Right atrium auricular region (tissue), 2 donors: ENCODE results near the gene PID1. TPM values are rescaled to one million over a fixed set of nuclear protein-coding genes. Genes with fewer than 3 reads are reported as not detected.
A peak's percentile ranks its signal among the peaks of the same experiment; 100 is the strongest.

Experiments used
- DNase-seq: peaks from one replicate; pipeline ENCODE4 v3.0.0-alpha.2; 2019; ENCODE audit warnings: low spot score
- H3K27ac ChIP-seq, 2 donors: fragments of 200-600 bp; sonication (generic); 1 replicate in 1 of 2; 2 replicates in 1 of 2; pipeline ENCODE4 v1.5.1; 2016 to 2019
- H3K27me3 ChIP-seq, 2 donors: fragments of 200-600 bp; sonication (generic); one replicate each; pipeline versions ENCODE4 v1.5.1 to v1.6.0; 2017 to 2019
- H3K36me3 ChIP-seq: fragments of 200-600 bp; sonication (generic); one replicate; pipeline ENCODE4 v1.5.1; 2016
- H3K4me1 ChIP-seq, 2 donors: fragments of 200-600 bp; sonication (generic); one replicate each; pipeline versions ENCODE4 v1.5.1 to v1.6.0; 2017 to 2019
- H3K4me3 ChIP-seq, 2 donors: fragments of 200-600 bp; sonication (generic); 1 replicate in 1 of 2; 2 replicates in 1 of 2; pipeline ENCODE4 v1.5.1; 2017 to 2019; ENCODE audit warnings: mild to moderate bottlenecking in 1 of 2, moderate library complexity in 1 of 2
- H3K9me3 ChIP-seq, 2 donors: fragments of 200-600 bp; sonication (generic); one replicate each; pipeline ENCODE4 v1.5.1; 2019
- CTCF ChIP-seq, 2 donors: fragments of 200-600 bp; sonication (generic); IDR thresholded peaks; one replicate each; pipeline ENCODE4 v1.5.1; 2019; ENCODE audit warnings: antibody characterized with exemption in 2 of 2
- total RNA-seq, 2 donors: library from RNA; depleted of rRNA; stranded (reverse); fragments of >200 nt; gene quantifications; one replicate each; pipeline ENCODE4 v1.1.0, GENCODE V29; 2016

Gene PID1
- total RNA-seq, 2 donors from 2014 or later = 9.1 to 24.0 TPM

- H3K36me3 ChIP-seq = no peaks in the 10 kb centered on the region
- no peaks in the 10 kb centered on the region for H3K27me3 ChIP-seq
- peaks cover 0 to 19% of the 10 kb centered on the region in 2 donors for H3K4me1 ChIP-seq
- TF ChIP-seq CTCF (IDR thresholded peaks at IDR 0.05) = no peak
- H3K9me3 ChIP-seq = no peaks in the 10 kb centered on the region
- DNase-seq = no peak
- H3K27ac ChIP-seq = peak overlapping the region; percentile 46 to 54
- peak overlapping the region; percentile 72 to 79 for H3K4me3 ChIP-seq
Measured at GRCh38 chr2:229269941-229270340, 1.1 kb downstream of the PID1 start.

- no peak for TF ChIP-seq CTCF (IDR thresholded peaks at IDR 0.05)
- Histone ChIP-seq H3K9me3 (no peaks in the 10 kb centered on the region), H3K27me3 (no peaks in the 10 kb centered on the region), H3K36me3 (no peaks in the 10 kb centered on the region), H3K27ac (peak overlapping the region; percentile 46 to 54), H3K4me1 (peaks cover 0 to 19% of the 10 kb centered on the region in 2 donors), H3K4me3 (peak overlapping the region; percentile 72 to 79)
- no peak for DNase-seq
Measured at GRCh38 chr2:229269146-229269545, 1.9 kb downstream of the PID1 start.

GRCh38 chr2:229268626-229269025 is 2.5 kb downstream of the PID1 start:
- H3K27ac ChIP-seq = peak overlapping the region in 1 of 2 donors; percentile 46
- no peaks in the 10 kb centered on the region for H3K36me3 ChIP-seq
- no peaks in the 10 kb centered on the region for H3K9me3 ChIP-seq
- no peak for TF ChIP-seq CTCF (IDR thresholded peaks at IDR 0.05)
- peaks cover 0 to 19% of the 10 kb centered on the region in 2 donors for H3K4me1 ChIP-seq
- no peaks in the 10 kb centered on the region for H3K27me3 ChIP-seq
- peak overlapping the region; percentile 72 to 79 for H3K4me3 ChIP-seq
- DNase-seq = no peak

GRCh38 chr2:229267080-229267479 is 4.0 kb downstream of the PID1 start:
- no peak overlapping the region for H3K4me3 ChIP-seq
- H3K4me1 ChIP-seq = peaks cover 0 to 19% of the 10 kb centered on the region in 2 donors
- H3K36me3 ChIP-seq = no peaks in the 10 kb centered on the region

GRCh38 chr2:229265727-229266126 is 5.4 kb downstream of the PID1 start:
- H3K9me3 ChIP-seq = peaks cover 0 to 9% of the 10 kb centered on the region in 2 donors
- H3K36me3 ChIP-seq = peaks cover 8% of the 10 kb centered on the region
- H3K27me3 ChIP-seq = no peaks in the 10 kb centered on the region
- H3K27ac ChIP-seq = peak overlapping the region; percentile 5 to 67
- no peak overlapping the region for H3K4me3 ChIP-seq
- H3K4me1 ChIP-seq = peaks cover 0 to 12% of the 10 kb centered on the region in 2 donors
- TF ChIP-seq CTCF (IDR thresholded peaks at IDR 0.05) = no peak
- DNase-seq = no peak

More at GRCh38 chr2:229267080-229267479, 4.0 kb downstream of the PID1 start:
- Histone ChIP-seq H3K27ac (peak overlapping the region; percentile 51 to 67), H3K9me3 (no peaks in the 10 kb centered on the region), H3K27me3 (no peaks in the 10 kb centered on the region)
- no peak for DNase-seq
- no peak for TF ChIP-seq CTCF (IDR thresholded peaks at IDR 0.05)

- no peaks in the 10 kb centered on the region for H3K27me3 ChIP-seq
- no peak overlapping the region for H3K4me3 ChIP-seq
- no peak for TF ChIP-seq CTCF (IDR thresholded peaks at IDR 0.05)
- peaks cover 0 to 8% of the 10 kb centered on the region in 2 donors for H3K4me1 ChIP-seq
- H3K27ac ChIP-seq = peak overlapping the region; percentile 11 to 23
- DNase-seq = peak; percentile 66
- H3K9me3 ChIP-seq = peaks cover 0 to 20% of the 10 kb centered on the region in 2 donors
- peaks cover 8% of the 10 kb centered on the region for H3K36me3 ChIP-seq
Measured at GRCh38 chr2:229261599-229261998, 9.5 kb downstream of the PID1 start.
